ENCODE results near the gene PYGM.

Gene PYGM

DNA sequence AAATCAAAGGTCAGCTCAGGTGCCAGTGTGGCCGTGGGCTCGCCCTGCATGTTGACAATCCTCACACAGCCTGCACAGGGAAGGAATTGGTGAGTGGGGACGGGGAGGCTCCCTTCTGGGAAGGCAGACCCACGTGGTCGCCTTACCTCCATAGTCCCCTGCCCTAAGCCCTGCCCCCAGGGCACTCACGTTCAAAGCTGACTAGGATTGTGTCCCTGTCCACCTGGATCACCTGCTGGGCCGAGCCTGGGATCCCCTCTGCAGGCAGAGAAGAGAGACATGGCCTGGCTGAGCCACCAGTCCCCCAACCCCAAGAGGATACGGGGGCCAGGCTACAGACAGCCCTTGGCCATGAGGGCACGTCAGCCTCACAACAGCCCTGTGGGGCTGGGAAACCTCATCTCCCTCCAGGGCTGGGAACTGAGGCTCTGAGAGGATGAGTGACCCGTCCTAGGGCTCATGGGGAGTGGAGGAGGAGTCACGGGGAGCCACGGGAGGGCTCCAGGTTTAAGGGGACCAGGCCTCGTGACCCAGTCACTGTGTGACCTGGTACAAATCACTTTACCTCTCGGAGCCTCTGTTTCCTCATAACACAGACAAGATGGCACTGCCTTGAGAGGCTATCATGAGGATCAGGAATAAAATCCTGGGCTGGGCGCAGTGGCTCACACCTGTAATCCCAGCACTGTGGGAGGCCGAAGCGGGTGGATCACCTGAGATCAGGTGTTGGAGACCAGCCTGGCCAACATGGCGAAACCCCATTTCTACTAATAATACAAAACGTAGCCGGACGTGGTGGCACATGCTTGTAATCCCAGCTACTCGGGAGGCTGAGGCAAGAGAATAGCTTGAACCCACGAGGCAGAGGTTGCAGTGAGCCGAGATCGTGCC is 30.7 kb upstream of the PYGM start:
- DNase-seq: no peak

DNA sequence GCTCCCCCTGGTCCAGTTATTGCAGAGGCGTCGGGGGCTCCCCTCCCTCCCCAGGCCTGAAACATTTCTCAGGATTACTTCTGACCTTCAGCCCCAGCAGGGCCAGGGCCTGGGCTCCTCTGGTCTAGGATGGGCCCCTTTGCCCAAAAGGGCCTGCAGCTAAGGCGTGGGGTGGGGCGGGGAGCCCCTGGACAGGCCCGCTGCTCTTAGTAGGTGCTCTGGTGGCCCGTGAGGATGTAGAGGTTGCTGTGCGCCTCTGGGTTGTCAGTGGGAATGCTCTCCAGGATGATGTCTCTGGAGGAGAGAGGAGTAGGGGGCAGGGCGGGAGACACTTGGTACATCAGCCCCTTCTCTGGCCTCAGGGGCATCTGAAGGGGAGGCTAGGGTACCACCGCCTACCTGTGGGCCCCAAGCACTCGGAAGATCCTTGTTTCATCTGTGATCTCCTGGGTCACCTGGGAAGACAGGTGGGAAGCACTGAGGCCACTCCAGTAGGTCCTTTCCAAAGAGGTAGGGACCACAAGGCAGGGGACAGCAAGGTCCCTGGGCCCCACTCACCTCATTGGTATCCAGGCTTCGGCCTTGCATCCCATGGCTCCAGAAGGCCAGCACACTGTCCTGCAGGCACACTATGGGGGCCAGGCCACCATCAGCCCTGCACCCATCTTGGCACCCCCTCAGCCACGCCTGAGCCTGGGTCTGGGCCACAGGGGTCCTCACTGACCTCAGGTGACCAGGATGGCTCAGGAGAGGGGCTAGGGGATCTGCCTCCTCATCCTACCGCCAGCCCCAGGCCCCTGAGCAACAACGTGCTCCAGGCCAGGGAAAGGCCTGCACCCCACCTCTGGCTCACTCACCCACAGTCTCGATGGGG is 29.8 kb upstream of the PYGM start:
- DNase-seq: no peak

GRCh38 chr11:64788321-64789215 is 28.8 kb upstream of the PYGM start:
- DNase-seq: no peak

GRCh38 chr11:64787526-64788320 is 27.9 kb upstream of the PYGM start:
- peak; percentile 41 for DNase-seq

DNA sequence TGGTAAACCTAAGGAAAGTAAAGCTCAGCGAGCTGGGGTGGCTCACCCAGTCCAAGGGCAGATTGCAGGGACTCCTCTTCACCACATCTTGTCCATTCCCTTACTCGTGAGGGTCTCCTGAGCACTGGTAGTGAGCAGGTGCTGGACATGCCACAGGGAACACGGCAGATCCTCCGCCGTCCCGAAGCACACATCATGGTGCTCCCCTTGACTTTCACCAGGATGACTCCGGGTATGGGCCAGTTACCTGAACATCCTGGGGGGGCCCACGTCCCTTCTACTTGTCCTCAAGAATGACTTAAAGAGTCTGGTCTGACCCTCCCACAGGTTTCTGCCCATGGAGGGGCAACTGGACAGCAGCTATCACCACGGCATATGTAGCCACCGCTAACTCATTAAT is 26.5 kb upstream of the PYGM start:
- no peak for DNase-seq

DNA sequence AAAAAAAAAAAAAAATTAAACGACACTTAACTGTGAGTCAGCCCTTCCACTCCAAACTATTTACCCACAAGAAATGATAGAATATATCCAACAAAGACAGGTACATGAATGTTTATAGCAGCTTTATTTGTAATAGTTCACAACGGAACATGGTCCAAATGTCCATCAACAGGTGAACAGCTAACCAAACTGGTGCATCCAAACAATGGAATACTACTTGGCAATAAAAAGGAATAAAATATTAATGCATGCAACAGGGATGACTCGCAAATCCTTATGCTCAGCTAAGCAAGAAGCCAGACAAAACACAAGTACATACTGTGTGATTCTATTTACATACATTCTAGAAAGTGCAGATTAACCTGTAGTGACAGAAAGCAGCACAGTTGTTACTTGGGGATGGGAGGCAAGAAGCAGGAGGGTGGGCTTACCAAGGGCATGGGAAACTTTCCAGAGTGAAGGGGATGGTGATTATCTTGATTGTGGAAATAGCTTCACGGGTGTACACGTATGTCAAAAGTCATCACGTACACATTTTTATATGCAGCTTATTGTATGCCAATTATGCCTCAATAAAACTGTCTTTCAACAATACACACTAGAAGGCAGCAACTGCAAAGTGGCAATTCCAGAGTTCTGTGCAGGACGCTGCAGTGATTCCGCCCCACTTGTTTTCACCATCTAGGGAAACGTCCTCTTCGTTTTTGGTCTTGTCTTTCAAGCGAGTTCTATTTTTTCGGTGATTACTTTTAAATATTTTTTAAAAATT is 25.2 kb upstream of the PYGM start:
- DNase-seq: no peak

DNA sequence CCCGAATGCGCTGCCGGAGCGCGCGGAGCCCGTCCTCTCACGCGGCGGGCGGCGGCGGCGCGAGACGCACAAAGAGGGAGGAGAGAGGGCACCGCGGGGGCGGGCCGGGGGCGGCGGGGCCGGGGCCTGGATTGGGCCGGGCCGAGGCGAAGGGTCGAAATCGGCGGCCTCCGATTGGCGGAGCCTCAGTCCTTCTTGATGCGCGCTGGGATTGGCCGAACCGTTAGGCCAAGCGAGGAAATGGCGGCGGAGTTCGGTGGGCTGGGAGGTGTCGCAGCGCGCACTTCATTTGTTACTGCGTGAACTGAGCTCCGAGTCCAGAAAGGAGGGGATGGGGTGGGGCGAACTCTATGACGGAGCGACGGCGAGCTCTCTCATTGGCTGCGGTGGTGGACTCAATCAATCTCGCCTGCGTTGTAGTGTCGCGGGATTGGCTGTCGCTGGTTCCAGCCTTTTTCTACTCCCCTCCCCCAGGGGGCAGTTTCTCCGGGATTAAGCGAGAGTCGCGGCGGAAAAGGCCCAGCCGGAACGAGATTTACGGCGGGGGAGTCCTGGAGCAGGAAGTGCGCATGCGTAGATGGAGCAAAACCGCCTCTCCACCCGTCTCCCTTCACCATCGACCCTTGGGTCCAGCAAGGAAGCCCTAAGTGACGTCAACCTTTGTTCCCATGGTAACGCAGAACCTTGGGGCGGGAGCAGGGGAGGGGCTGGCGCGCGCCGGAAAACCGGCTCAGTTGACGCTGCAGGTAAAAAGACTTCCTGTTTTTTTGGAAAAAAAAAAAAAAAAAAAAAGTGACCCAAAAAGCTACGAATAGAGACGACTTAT is 18.9 kb upstream of the PYGM start, which contains the start of gene SF1:
Gene SF1 (minus strand): TSS at position 70 of the 826 bp plus-strand sequence. CDS start 150 bp downstream, outside the sequence.
- DNase-seq: peak; percentile 100

- DNase-seq: no peak
Measured at GRCh38 chr11:64778223-64778472, 18.4 kb upstream of the PYGM start.

DNA sequence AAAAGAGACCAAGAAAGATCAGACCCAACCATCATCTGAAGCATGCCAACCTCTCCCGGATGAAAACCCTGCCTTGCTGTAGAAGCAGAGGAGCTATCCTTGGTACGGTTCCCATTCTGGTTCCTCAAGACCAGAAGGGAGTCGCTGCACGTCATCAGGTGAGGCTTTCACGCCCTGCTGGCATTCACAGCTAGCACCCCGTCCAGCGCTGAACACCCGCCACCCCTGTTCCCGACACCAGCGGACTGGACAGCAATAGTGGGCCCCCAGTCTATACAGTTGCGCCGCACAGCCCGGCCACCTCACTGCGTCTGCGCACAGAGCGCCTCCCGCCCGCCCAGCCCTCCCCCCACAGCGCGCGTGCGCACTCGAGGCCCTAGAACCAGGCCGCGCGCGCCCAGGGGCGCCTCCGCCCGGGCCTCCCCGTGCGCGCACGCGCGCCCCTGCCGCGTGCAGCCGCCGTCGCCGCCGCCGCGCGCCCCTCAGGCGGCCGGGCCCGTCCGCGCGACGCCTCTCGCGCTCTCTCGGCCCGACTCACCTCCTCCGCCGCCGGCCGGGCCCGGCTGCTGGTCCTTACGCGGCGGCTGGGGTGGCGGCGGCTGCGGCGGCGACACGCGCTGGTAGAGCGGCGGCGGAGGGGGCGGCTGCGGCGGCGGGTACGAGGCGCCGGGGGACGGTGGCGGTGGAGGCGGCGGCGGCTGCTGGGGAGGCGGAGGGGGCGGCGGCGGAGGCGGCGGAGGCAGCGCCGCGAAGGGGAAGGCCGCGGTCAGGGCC is 17.9 kb upstream of the PYGM start:
- DNase-seq: peak; percentile 77

DNA sequence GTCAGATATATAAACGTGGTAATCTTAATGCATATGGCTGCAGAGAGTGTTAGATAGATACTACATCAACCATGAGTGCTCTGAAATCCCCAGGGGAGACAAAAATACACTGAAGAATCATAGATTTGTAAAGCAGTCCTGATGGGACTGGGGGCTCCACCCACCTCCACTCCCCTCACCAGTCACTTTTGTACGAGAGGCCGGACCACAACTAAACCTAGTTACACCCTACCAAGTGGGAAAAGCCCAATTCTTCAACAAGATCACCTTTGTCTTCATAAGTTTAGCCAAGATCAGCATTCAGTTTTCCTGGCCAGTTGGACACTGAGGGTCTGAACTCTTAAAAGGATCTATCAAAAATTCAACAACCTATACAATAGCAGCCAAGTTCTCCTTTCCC is 17.1 kb upstream of the PYGM start:
- DNase-seq: no peak

DNA sequence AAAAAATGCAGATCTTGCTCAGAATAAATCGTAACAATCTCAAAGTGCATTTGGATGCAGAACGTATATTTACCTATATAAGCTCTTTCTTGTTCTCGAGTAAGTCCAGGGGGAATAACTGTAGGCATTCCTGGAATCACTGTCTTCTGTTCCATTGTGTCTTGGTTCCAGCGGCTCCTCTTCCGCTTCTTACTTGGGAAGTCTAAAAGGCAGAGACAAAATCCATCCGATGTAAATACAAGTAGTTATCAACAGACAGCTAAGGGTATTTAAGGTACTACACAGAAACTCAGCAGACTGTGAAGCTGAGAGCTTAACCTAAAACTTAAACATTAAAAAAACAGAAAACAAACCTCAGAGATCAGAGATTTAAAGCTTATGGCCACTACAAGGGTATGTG is 16.7 kb upstream of the PYGM start:
- DNase-seq: no peak

DNA sequence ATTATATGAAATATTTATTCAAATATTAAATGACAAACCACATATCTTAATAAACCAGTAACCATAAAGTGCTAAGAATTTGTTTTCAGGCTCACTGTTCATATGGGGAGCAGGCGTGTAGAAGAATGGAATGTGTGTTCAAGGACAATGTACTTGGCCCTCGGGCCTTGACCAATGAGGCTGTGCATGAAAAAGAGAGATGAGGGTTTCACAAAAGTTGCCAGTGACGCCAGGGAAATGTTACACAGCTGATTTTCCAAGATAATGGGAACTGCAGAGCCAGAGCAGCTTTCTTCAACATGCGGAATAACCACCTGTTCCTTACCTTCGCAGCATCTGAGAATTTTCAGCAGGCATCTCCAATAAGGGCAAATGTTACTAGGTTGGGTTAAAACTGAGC is 14.4 kb upstream of the PYGM start:
- no peak for DNase-seq

DNA sequence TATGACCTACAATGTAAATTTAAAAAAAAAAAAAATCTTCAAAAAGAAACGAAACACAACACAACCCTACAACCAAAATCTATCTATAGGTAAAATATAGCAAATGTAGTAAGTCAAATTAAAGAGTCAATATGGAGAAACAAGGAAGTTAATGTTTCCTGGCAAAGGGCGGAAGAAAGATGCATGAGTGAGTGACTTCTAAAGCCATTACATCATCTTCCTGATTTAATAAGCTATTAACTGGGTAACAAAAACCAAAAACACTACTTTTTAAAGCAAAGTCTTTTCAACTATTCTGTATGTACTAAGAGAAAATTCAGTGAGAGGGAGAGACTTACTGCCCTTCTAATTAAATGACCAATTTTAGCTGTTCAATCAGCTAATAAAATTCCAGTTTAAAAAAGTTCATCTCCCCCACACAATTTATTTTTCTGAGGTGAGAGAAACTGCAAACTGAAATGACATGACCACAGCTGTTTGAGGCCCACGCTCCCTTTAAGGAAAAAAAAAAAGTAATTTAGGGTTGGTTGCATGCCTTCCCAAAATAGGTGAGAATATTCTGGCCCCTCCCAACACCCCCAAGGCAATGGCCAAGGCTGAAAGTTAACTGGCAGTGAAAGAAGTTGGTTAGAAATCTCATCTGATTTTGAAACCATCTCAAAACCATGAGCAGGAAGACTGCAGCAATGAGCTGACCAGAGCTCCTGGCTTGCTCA is 12.7 kb upstream of the PYGM start:
- DNase-seq: no peak

DNA sequence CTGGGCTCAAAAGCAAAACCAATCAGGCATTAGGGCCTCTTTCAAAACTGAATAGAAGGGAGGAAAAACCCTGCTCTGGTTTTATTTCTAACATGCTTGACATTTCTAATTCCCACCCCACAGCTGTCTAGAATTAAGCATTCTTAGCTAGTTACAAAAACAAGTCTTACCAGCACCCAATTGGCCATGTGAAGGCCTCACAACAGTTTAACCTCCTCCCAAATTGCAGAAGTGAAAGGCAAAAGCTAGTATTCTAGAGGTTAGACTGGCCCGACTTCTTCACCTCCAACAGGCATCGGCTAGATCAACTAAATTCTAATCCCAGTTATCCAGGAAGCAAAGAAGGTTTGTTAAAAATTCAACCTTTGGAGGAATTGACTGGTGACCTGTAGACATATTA is 12.1 kb upstream of the PYGM start:
- DNase-seq: no peak

DNA sequence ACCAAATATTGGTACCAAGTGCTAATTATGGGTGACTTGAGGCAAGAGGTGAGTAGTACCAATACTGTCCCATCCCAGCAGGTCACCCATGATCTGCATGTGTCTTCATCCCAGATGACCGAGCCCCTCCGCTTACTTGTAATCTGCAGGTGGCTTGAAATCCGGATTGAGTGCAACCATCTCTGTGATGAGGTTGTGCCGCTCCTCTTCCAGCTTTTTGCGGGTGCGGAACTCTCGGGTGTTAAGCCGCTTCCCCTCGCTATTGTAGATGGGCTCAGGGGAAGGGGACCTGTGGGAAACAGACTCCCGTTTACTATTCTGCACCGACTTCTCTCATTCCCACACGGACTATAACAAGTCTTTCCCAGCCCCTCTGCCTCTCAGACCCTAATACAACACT is 10.3 kb upstream of the PYGM start:
- no peak for DNase-seq

DNA sequence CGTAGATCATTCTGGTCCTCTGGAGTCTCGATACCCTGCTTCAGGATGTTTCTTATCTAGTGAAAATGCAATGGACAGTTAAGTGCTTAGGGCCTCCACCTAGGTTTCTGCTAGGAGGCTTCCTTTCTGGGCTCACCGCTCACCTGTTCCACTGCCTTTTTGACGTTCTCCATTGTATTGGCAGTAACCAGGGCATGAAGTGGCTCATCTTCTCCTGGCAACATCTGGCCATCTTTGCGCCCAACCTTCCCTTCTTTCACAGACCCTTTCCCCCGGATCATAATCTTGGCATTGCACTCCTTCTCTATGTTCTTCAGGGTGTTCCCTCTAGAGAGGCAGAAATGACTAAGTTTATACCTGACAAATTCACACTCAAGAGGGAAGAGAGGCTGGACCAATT is 9.5 kb upstream of the PYGM start:
- DNase-seq: no peak

DNA sequence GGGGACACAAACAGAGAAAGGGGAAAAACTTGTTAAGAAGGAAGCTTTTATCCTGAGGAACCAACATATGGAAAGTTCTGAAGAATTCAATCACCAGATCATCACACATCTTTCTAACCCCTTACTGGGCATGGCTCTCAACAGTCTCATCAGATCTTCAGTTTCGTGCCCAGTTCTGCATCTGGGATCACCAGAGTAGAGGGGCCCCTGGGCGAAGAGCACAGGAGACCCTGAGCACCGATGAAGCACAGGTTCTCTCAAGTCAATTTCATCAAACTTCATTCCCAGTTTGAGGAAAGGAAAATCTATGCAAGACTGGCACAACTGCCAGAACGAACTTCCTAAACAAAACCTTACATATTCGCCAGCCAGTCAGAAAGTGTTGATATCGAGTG is 8.5 kb upstream of the PYGM start:
- no peak for DNase-seq

GRCh38 chr11:64767344-64768299 is 7.8 kb upstream of the PYGM start:
- DNase-seq: peak; percentile 79
